Activated CD4-positive, alpha-beta memory T cell treated with anti-CD3 and anti-CD28 coated beads for 36 hours (primary cell): ENCODE measurements around the gene FBXO24. TPM values are rescaled to one million over a fixed set of nuclear protein-coding genes. Genes with fewer than 3 reads are reported as not detected.

Experiments used
- CTCF ChIA-PET: fragments of 350-600 bp; sonication (Branson Sonifier 250); formaldehyde crosslinking; loops from one replicate; lab custom pipeline; 2021; ENCODE audit warnings: antibody characterized with exemption, inconsistent platforms; lab: Charles Lee
- POLR2A ChIA-PET: fragments of 350-600 bp; sonication (Branson Sonifier 250); formaldehyde crosslinking; loops from one replicate; lab custom pipeline; 2021; ENCODE audit warnings: antibody characterized with exemption; lab: Charles Lee
- DNase-seq: peaks from one replicate; pipeline ENCODE4 v3.0.0-alpha.2; 2020
- H3K27ac Mint-ChIP-seq: one replicate; pipeline ENCODE4 v1.8.0; 2021; ENCODE audit warnings: mixed read lengths
- H3K27me3 Mint-ChIP-seq: one replicate; pipeline ENCODE4 v1.8.0; 2021; ENCODE audit warnings: mixed read lengths
- H3K36me3 Mint-ChIP-seq: one replicate; pipeline ENCODE4 v1.8.0; 2021; ENCODE audit warnings: mixed read lengths
- H3K4me1 Mint-ChIP-seq: one replicate; pipeline ENCODE4 v1.8.0; 2021; ENCODE audit warnings: low read depth, mixed read lengths
- H3K4me3 Mint-ChIP-seq: one replicate; pipeline ENCODE4 v1.8.0; 2021; ENCODE audit warnings: mild to moderate bottlenecking, mixed read lengths
- H3K9me3 Mint-ChIP-seq: one replicate; pipeline ENCODE4 v1.8.0; 2021; ENCODE audit warnings: mixed read lengths
- intact Hi-C: fragments of 100-400 bp; cut with micrococcal nuclease; formaldehyde crosslinking; loops from one replicate; pipeline ENCODE4 v1.15.1; 2023
- total RNA-seq, 2 experiments: library from RNA; stranded (reverse); gene quantifications; one replicate each; pipeline ENCODE4 v1.2.3, GENCODE V29; 2021

Gene FBXO24
- total RNA-seq, 2 experiments from 2014 or later: 2.2 to 2.6 TPM

DNA sequence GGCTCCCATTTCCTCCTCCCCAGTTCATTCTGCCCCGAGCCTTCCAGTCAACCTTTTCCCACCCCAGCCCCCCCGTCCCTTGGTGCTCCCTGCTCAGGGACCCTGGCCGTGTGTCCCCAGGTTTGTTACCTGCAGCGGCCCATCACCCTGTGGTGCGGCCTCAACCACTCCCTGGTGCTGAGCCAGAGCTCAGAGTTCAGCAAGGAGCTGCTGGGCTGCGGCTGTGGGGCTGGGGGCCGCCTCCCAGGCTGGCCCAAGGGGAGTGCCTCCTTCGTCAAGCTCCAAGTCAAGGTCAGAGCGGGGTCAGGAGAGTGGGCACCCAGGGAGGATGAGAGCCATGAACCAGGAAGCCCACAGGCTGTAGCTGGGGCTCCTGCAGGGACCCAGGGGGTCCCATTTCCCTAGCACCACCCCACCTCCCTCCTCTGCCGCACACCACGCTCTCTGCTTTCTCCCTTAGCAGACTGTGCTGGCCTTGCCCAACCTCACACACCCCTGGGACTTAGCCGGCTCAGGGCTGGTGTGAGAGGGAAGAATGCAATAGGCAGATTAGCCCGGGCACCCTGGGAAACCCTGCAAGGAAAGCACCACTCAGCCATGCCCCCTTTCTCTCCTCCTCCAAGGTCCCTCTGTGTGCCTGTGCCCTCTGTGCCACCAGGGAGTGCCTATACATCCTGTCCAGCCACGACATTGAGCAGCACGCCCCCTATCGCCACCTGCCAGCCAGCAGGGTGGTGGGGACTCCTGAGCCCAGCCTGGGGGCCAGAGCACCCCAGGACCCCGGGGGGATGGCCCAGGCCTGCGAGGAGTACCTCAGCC lies 14.0 kb downstream of the FBXO24 start:
- CTCF ChIA-PET: interaction anchor here (0.6 kb wide), 1 partner anchor 106 kb away, joined by 4 read pairs; the partner anchor contains the start of gene POP7
- DNase-seq: no peak
- no peaks in the 10 kb centered on the region for H3K9me3 Mint-ChIP-seq
- no peaks in the 10 kb centered on the region for H3K27me3 Mint-ChIP-seq
- H3K4me3 Mint-ChIP-seq: no peak overlapping the region
- H3K27ac Mint-ChIP-seq: no peak overlapping the region
- intact Hi-C loops: no loop called here
- POLR2A ChIA-PET: no interaction called here
- peaks cover 11% of the 10 kb centered on the region for H3K4me1 Mint-ChIP-seq
- no peaks in the 10 kb centered on the region for H3K36me3 Mint-ChIP-seq

DNA sequence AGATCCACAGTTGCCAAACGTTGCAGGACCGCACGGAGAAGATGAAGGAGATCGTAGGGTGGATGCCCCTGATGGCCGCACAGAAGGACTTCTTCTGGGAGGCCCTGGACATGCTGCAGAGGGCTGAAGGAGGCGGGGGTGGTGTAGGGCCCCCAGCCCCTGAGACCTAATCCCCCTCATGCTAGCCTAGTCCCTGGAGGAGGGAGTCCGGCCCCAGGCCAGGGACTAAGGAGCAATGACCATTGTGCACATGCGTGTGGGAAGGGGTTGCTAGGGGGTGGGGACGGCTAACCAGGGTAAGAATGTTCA lies 14.6 kb downstream of the FBXO24 start:
- POLR2A ChIA-PET: no interaction called here
- H3K36me3 Mint-ChIP-seq: no peaks in the 10 kb centered on the region
- H3K4me3 Mint-ChIP-seq: no peak overlapping the region
- CTCF ChIA-PET: no interaction called here
- H3K4me1 Mint-ChIP-seq: peaks cover 16% of the 10 kb centered on the region
- H3K27ac Mint-ChIP-seq: no peak overlapping the region
- DNase-seq: no peak
- H3K27me3 Mint-ChIP-seq: no peaks in the 10 kb centered on the region
- H3K9me3 Mint-ChIP-seq: no peaks in the 10 kb centered on the region
- intact Hi-C loops: no loop called here

GRCh38 chr7:100602889-100603725 lies 17.0 kb downstream of the FBXO24 start:
- H3K9me3 Mint-ChIP-seq: no peaks in the 10 kb centered on the region
- H3K36me3 Mint-ChIP-seq: no peaks in the 10 kb centered on the region
- intact Hi-C loops: no loop called here
- POLR2A ChIA-PET: interaction anchor here (1.2 to 1.8 kb wide), 2 partner anchors 30 to 102 kb away, joined by 3 to 5 read pairs; partner anchors contain the start of gene POP7
- H3K4me1 Mint-ChIP-seq: peaks cover 18% of the 10 kb centered on the region
- CTCF ChIA-PET: interaction anchor here (0.8 to 1.6 kb wide), 5 partner anchors 10 to 102 kb away, joined by 3 to 5 read pairs (median 4); partner anchors contain the start of genes FBXO24 and MOSPD3
- DNase-seq: no peak
- peak overlapping the region; percentile 80 for H3K4me3 Mint-ChIP-seq
- H3K27me3 Mint-ChIP-seq: no peaks in the 10 kb centered on the region
- no peak overlapping the region for H3K27ac Mint-ChIP-seq

DNA sequence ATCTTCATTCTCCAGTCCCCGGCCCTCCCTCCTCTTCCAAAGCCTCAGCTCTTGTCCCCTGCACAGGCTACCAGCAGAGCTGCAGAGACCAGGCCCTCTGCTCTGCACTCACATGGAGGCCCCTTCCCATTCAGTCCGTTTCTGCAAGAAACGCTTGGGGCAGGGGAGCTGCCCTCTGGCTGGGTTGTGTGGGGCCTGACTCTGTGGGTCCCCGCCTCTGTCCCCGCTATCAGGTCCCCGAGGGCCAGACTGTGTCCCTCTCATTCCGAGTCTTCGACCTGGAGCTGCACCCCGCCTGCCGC lies 17.5 kb downstream of the FBXO24 start:
- POLR2A ChIA-PET: interaction anchor here (0.7 to 1.8 kb wide), 3 partner anchors 9 to 102 kb away, joined by 3 to 5 read pairs (median 3); partner anchors contain the start of genes MOSPD3 and POP7
- Mint-ChIP-seq H3K27me3 (no peaks in the 10 kb centered on the region), H3K9me3 (no peaks in the 10 kb centered on the region), H3K36me3 (no peaks in the 10 kb centered on the region), H3K4me1 (peaks cover 18% of the 10 kb centered on the region), H3K27ac (peak overlapping the region; percentile 52), H3K4me3 (peak overlapping the region; percentile 80)
- CTCF ChIA-PET: interaction anchor here (0.8 to 2.2 kb wide), 6 partner anchors 9 to 249 kb away, joined by 3 to 5 read pairs (median 4); partner anchors contain the start of genes FBXO24, MOSPD3 and SLC12A9
- intact Hi-C loops: loop anchor here (1.0 to 2.0 kb wide), 4 partner anchors 9 to 91 kb away; partner anchors contain the start of genes FBXO24, GIGYF1, LRCH4 and MOSPD3
- DNase-seq: no peak

DNA sequence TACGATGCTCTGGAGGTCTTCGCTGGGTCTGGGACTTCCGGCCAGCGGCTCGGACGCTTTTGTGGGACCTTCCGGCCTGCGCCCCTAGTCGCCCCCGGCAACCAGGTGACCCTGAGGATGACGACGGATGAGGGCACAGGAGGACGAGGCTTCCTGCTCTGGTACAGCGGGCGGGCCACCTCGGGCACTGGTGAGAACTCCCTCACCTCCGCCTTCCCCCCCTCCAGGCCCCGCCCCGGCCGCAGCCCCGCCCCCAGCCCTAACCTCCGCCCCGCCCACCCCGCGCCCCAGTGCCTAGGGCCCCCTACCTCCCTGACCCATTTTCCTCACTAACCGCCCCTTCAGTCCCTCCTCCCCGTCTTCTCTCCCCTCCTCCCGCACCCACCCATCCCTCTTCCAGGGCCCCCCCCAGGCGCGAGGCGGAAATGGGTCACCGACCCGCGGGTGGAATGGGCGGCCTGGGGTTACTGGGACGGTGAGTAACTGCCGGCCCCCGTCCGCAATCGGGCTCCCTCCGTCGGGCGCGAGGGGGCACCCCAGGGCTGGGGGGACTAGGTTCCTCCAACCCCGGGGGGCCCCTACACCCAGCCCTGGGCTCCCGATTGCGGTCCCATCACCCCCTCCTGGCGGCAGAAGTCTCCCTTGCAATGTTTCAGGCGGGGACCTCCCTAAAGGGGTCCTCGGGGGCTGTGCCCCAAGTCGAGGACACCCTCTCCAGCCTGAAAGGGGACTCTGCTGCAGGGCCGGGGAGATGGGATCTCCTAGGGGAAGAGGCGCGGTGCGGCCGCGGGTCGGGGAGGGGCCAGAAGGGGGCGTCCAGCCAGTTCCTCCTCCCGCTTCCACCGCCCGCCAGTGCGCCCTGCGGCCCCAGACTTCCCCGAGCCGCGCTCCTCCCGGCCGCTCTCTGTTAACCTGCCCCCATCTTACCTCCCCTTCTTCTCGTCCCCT lies 18.2 kb downstream of the FBXO24 start:
- Mint-ChIP-seq H3K4me3 (peak overlapping the region; percentile 80), H3K4me1 (peaks cover 18% of the 10 kb centered on the region), H3K36me3 (no peaks in the 10 kb centered on the region), H3K27me3 (no peaks in the 10 kb centered on the region), H3K9me3 (no peaks in the 10 kb centered on the region), H3K27ac (peak overlapping the region; percentile 52)
- POLR2A ChIA-PET: interaction anchor here (0.7 to 1.8 kb wide), 4 partner anchors 8 to 101 kb away, joined by 3 to 5 read pairs (median 3); partner anchors contain the start of genes MOSPD3 and POP7
- CTCF ChIA-PET: interaction anchor here (0.8 to 2.2 kb wide), 13 partner anchors 9 to 248 kb away, joined by 3 to 13 read pairs (median 4); partner anchors contain the start of genes FBXO24, LRCH4, MOSPD3 and POP7
- intact Hi-C loops: loop anchor here (1.0 to 2.0 kb wide), 4 partner anchors 8 to 90 kb away; partner anchors contain the start of genes FBXO24, GIGYF1, LRCH4 and MOSPD3
- peak; percentile 85 for DNase-seq

GRCh38 chr7:100604976-100605911 lies 19.1 kb downstream of the FBXO24 start:
- CTCF ChIA-PET: interaction anchor here (0.8 to 2.2 kb wide), 8 partner anchors 15 to 247 kb away, joined by 3 to 13 read pairs (median 4); partner anchors contain the start of genes FBXO24, LRCH4, POP7 and SLC12A9
- Mint-ChIP-seq H3K9me3 (no peaks in the 10 kb centered on the region), H3K27me3 (no peaks in the 10 kb centered on the region), H3K27ac (no peak overlapping the region), H3K4me3 (peak overlapping the region; percentile 70), H3K4me1 (peaks cover 18% of the 10 kb centered on the region), H3K36me3 (no peaks in the 10 kb centered on the region)
- intact Hi-C loops: loop anchor here (1.0 to 2.0 kb wide), 4 partner anchors 7 to 90 kb away; partner anchors contain the start of genes FBXO24, GIGYF1, LRCH4 and MOSPD3
- peak; percentile 61 for DNase-seq
- POLR2A ChIA-PET: interaction anchor here (0.7 to 1.4 kb wide), 3 partner anchors 19 to 34 kb away, joined by 3 to 5 read pairs (median 3); partner anchors contain the start of genes FBXO24 and LRCH4

GRCh38 chr7:100606313-100606712 lies 20.2 kb downstream of the FBXO24 start:
- Mint-ChIP-seq H3K36me3 (no peaks in the 10 kb centered on the region), H3K4me1 (peaks cover 21% of the 10 kb centered on the region), H3K27me3 (no peaks in the 10 kb centered on the region), H3K4me3 (no peak overlapping the region), H3K9me3 (no peaks in the 10 kb centered on the region), H3K27ac (no peak overlapping the region)
- DNase-seq: no peak
- POLR2A ChIA-PET: interaction anchor here (1.4 kb wide), 1 partner anchor 20 kb away, joined by 5 read pairs; the partner anchor contains the start of genes FBXO24 and LRCH4
- intact Hi-C loops: no loop called here
- CTCF ChIA-PET: interaction anchor here (2.2 kb wide), 1 partner anchor 99 kb away, joined by 9 read pairs; the partner anchor contains the start of gene POP7

GRCh38 chr7:100607111-100607510 lies 21.0 kb downstream of the FBXO24 start:
- H3K4me3 Mint-ChIP-seq: no peak overlapping the region
- no peaks in the 10 kb centered on the region for H3K36me3 Mint-ChIP-seq
- H3K27ac Mint-ChIP-seq: peak overlapping the region; percentile 13
- no peaks in the 10 kb centered on the region for H3K27me3 Mint-ChIP-seq
- ChIA-PET POLR2A (no interaction called here), CTCF (interaction anchor here (0.8 kb wide), 1 partner anchor 21 kb away, joined by 3 read pairs; the partner anchor contains the start of genes FBXO24 and LRCH4)
- peaks cover 21% of the 10 kb centered on the region for H3K4me1 Mint-ChIP-seq
- H3K9me3 Mint-ChIP-seq: no peaks in the 10 kb centered on the region
- intact Hi-C loops: no loop called here
- no peak for DNase-seq

DNA sequence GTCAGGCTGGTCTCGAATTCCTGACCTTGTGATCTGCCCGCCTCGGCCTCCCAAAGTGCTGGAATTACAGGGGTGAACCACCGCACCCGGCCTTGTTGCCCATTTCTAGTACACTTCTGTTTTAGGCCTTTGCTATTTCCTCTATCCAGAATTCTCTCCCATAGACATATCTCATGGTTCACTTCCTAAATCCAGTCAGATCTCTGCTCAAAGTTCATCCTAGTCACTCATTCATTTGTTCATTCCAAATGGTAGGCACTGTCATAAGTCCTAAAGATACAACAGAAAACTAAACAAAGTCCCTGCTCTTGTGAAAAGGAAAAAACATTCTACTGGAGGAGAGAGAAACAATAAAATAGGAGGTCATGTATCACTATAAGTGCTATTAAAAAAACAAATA lies 23.8 kb downstream of the FBXO24 start:
- no peak for DNase-seq
- ChIA-PET POLR2A (interaction anchor here (0.6 kb wide), 1 partner anchor 147 kb away, joined by 4 read pairs; no protein-coding TSS in a partner anchor), CTCF (interaction anchor here (1.8 kb wide), 1 partner anchor 83 kb away, joined by 4 read pairs; no protein-coding TSS in a partner anchor)
- H3K4me1 Mint-ChIP-seq: peaks cover 22% of the 10 kb centered on the region
- no peaks in the 10 kb centered on the region for H3K9me3 Mint-ChIP-seq
- H3K4me3 Mint-ChIP-seq: no peak overlapping the region
- intact Hi-C loops: no loop called here
- H3K27ac Mint-ChIP-seq: no peak overlapping the region
- H3K27me3 Mint-ChIP-seq: no peaks in the 10 kb centered on the region
- no peaks in the 10 kb centered on the region for H3K36me3 Mint-ChIP-seq
